Neural progenitor cell (in vitro differentiated cells): ENCODE data around the gene NTM.

Experiments
- CTCF ChIP-seq: fragments of 200-600 bp; sonication (generic); IDR thresholded peaks from 2 replicates; pipeline ENCODE4 v1.5.1; 2017; ENCODE audit warnings: antibody characterized with exemption, mild to moderate bottlenecking
- EZH2 ChIP-seq: fragments of 200-600 bp; sonication (generic); IDR thresholded peaks from 2 replicates; pipeline ENCODE4 v1.6.1; 2017; ENCODE audit warnings: antibody characterized with exemption, mild to moderate bottlenecking, moderate library complexity
- EZH2phosphoT487 ChIP-seq: fragments of 200-600 bp; sonication (generic); IDR thresholded peaks from 2 replicates; pipeline ENCODE4 v1.6.1; 2017; ENCODE audit warnings: antibody characterized with exemption

- TF ChIP-seq CTCF, result no peak
- TF ChIP-seq EZH2, result no peak
- TF ChIP-seq EZH2phosphoT487, result no peak
Measured at GRCh38 chr11:131724436-131724975, 354.1 kb downstream of the NTM start.
